Hematopoietic multipotent progenitor cell treated with erythropoietin and hydrocortisone succinate and interleukin-3 and kit ligand, for 6 days (in vitro differentiated cells): Measurements from ENCODE around the gene PDE10A.
"Not testable (repeated sequence)": the region's sequence is repeated elsewhere in the genome, so short reads cannot be mapped to it uniquely, and the experiment has no call there.

Experiments used
- DNase-seq: peaks from one replicate; pipeline ENCODE4 v3.0.0-alpha.2; 2015

The PDE10A gene

GRCh38 chr6:165580136-165580535 is 82.9 kb downstream of the PDE10A start:
- DNase-seq: no peak

- DNase-seq: no peak
These were observed 83.9 kb downstream of the PDE10A start for GRCh38 chr6:165579151-165579550.

GRCh38 chr6:165577556-165577955 is 85.5 kb downstream of the PDE10A start:
- no peak for DNase-seq

- DNase-seq: no peak
These were observed 87.9 kb downstream of the PDE10A start for GRCh38 chr6:165575158-165575549.

- no peak for DNase-seq
These were observed 88.6 kb downstream of the PDE10A start for GRCh38 chr6:165574220-165575157.

- no peak for DNase-seq
These were observed 89.4 kb downstream of the PDE10A start for GRCh38 chr6:165573671-165574070.

- peak; percentile 25 for DNase-seq
These were observed 91.3 kb downstream of the PDE10A start for GRCh38 chr6:165571721-165572132.

GRCh38 chr6:165571068-165571682 is 91.9 kb downstream of the PDE10A start:
- no peak for DNase-seq

- DNase-seq: no peak
These were observed 94.7 kb downstream of the PDE10A start for GRCh38 chr6:165568326-165568725.

GRCh38 chr6:165566088-165566828 is 96.8 kb downstream of the PDE10A start:
- DNase-seq: no peak

GRCh38 chr6:165562421-165563090 is 100.5 kb downstream of the PDE10A start:
- DNase-seq: no peak

GRCh38 chr6:165559632-165560031 is 103.4 kb downstream of the PDE10A start:
- no peak for DNase-seq

GRCh38 chr6:165558097-165558496 is 104.9 kb downstream of the PDE10A start:
- not testable (repeated sequence) for DNase-seq

GRCh38 chr6:165557674-165558073 is 105.4 kb downstream of the PDE10A start:
- no peak for DNase-seq

- no peak for DNase-seq
These were observed 106.8 kb downstream of the PDE10A start for GRCh38 chr6:165556116-165556843.

- not testable (repeated sequence) for DNase-seq
These were observed 108.4 kb downstream of the PDE10A start for GRCh38 chr6:165554644-165555043.

GRCh38 chr6:165552248-165552736 is 110.7 kb downstream of the PDE10A start:
- DNase-seq: no peak

- DNase-seq: no peak
These were observed 111.2 kb downstream of the PDE10A start for GRCh38 chr6:165551828-165552227.

GRCh38 chr6:165548450-165548849 is 114.6 kb downstream of the PDE10A start:
- DNase-seq: no peak

- DNase-seq: no peak
These were observed 117.2 kb downstream of the PDE10A start for GRCh38 chr6:165545806-165546205.

GRCh38 chr6:165543781-165544180 is 119.3 kb downstream of the PDE10A start:
- no peak for DNase-seq

GRCh38 chr6:165536911-165537310 is 126.1 kb downstream of the PDE10A start:
- DNase-seq: no peak
